ENCODE data around the gene HPS4. TPM values are rescaled to one million over a fixed set of nuclear protein-coding genes. Genes with fewer than 3 reads are reported as not detected.
A peak's percentile ranks its signal among the peaks of the same experiment; 100 is the strongest.
"Not testable (repeated sequence)": the region's sequence is repeated elsewhere in the genome, so short reads cannot be mapped to it uniquely, and the experiment has no call there.

The HPS4 gene
- total RNA-seq, result 49.8 TPM

- DNase-seq (ENCODE audit: low spot score), result peak; percentile 91
These were observed at the start of gene HPS4, which contains the start of gene SRRD for GRCh38 chr22:26483439-26484359. Gene HPS4 (minus strand): TSS chr22:26483783. CDS start chr22:26481762, 2,021 bp downstream. Gene SRRD (plus strand): TSS chr22:26483877. CDS start chr22:26483891, 14 bp downstream.

DNA sequence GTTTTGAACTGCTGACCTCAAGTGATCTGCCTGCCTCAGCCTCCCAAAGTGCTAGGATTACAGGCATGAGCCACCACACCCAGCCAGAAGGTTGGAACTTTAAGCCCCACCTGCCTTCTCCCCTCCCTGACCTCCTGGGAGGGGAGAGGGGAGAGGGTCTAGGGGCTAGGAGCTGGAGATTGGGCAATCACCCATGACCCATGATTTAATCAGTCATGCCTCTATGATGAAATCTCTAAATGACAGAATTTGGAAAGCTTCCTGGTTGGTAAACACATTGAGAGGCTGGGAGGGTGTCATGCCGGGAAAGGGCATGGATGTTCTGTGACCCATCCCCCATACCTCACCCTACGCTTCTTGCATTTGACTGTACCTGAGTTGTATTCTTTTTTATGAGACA lies 45.8 kb upstream of the HPS4 start:
- DNase-seq (ENCODE audit: low spot score), result peak; percentile 53

DNA sequence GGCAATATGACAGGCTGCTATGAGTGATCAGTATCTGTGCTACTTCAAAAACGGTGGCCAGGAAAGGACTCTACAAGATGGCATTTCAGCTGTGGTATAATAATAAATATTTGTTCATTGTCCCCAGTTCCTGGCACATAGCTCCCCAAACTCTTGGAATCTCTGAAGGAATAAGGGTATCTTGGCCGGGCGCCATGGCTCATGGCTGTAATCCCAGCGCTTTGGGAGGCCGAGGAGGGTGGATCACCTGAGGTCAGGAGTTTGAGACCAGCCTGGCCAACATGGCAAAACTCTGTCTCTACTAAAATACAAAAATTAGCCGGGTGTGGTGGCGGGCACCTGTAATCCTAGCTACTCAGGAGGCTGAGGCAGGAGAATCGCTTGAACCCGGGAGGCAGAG lies 44.9 kb upstream of the HPS4 start:
- DNase-seq (ENCODE audit: low spot score), result not testable (repeated sequence)

- no peak for DNase-seq (ENCODE audit: low spot score)
These were observed 44.2 kb upstream of the HPS4 start for GRCh38 chr22:26527574-26528465.

GRCh38 chr22:26527167-26527566 lies 43.6 kb upstream of the HPS4 start:
- no peak for DNase-seq (ENCODE audit: low spot score)

DNA sequence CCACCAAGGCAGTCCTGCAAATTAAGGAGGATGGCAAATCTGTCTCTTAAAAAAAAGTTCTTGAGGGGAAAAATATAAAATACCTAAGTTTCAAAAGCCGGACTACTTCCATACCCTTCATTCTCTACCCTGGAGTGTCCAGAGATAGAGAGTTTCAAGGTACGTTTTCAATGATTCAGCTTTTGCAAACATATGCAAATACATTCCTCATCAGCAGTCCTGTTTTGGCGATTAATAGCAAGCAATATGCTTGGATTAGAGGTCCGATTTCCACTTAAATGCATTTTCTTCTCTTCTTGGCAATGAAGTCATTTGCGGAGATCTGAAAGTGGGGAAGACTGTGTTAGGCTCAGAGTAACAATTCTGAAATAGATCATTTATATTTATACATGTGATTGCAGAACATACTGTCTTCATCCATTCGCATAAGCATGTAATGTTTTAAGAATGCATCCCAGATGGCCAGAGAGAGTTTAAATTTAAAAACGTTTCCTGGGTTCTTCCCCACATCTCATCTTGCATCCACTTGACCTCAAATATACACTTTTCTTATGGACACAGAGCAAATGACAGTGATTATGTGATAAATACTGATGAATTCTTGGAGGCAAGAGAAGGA lies 42.5 kb upstream of the HPS4 start:
- no peak for DNase-seq (ENCODE audit: low spot score)

DNA sequence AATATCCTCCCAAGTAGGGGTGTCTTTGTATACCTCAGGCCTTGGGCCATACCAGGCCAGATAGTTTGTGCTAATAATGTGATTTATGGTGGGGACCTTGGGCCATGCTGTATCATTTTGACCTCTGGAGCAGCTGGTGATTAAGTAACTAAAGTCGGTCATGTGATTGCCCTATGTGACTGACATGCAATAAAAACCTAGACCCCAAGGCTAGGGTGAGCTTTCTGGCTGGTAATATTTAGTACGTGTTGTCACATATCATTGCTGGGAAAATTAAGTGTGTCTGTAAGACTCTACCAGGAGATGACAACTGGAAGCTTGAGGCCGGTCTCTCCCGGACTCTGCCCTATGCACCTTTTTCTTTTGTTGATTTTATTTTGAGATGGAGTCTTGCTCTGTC lies 41.3 kb upstream of the HPS4 start:
- DNase-seq (ENCODE audit: low spot score), result no peak

GRCh38 chr22:26522592-26522991 lies 39.0 kb upstream of the HPS4 start:
- DNase-seq (ENCODE audit: low spot score), result no peak

GRCh38 chr22:26522012-26522411 lies 38.4 kb upstream of the HPS4 start:
- DNase-seq (ENCODE audit: low spot score), result no peak

DNA sequence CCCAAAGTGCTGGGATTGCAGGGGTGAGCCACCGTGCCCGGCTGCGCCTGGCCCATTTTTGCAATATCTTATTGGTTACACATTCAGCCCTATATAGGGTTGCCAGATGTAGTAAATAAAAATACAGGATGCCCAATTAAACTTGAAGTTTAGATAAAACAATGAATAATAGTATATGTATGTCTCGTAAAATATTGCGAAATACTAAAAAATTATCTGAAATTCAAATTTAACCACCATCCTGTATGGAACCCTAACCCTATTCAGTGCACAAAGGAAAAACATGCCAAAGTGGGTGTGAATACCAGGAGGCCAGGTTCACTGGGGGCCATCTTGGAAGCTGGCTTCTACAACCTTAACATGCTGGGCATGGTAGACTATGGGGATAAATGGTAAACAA lies 33.8 kb upstream of the HPS4 start:
- DNase-seq (ENCODE audit: low spot score), result no peak

GRCh38 chr22:26516503-26516902 lies 32.9 kb upstream of the HPS4 start:
- no peak for DNase-seq (ENCODE audit: low spot score)

- DNase-seq (ENCODE audit: low spot score), result no peak
These were observed 32.3 kb upstream of the HPS4 start for GRCh38 chr22:26515931-26516330.

DNA sequence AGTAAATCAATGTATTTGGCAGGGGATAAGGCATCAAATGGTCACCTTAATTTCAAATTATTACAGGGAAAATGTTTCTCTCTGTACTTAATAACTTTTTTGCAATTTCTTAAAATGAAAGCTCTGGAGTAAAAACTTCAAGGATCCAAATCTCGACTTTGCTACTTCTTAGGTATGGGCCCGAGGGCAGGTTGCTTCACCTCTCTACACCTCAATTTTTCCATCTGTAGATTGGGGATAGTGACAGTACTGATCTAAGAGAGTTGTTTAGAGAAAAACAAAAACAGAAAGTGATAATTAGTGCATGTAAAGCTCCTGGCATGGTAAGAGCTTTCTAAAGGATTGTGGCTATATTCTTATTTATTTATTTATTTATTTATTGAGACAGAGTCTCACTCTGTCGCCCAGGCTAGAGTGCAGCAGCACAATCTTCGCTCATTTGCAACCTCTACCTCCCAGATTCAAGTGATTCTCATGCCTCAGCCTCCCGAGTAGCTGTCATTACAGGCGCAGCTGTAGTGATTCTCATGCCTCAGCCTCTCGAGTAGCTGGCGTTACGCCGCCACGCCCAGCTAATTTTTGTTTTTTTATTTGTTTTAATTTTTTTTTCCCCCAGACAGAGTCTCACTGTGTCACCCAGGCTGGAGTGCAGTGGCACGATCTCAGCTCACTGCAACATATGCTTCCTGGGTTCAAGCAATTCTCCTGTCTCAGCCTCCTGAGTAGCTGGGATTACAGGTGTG lies 31.0 kb upstream of the HPS4 start:
- no peak for DNase-seq (ENCODE audit: low spot score)

GRCh38 chr22:26513838-26514237 lies 30.3 kb upstream of the HPS4 start:
- no peak for DNase-seq (ENCODE audit: low spot score)

GRCh38 chr22:26512149-26512793 lies 28.7 kb upstream of the HPS4 start, which contains the start of gene TFIP11:
Gene TFIP11 (minus strand): TSS chr22:26512473. CDS start chr22:26510272, 2,201 bp downstream.
- peak; percentile 94 for DNase-seq (ENCODE audit: low spot score)

DNA sequence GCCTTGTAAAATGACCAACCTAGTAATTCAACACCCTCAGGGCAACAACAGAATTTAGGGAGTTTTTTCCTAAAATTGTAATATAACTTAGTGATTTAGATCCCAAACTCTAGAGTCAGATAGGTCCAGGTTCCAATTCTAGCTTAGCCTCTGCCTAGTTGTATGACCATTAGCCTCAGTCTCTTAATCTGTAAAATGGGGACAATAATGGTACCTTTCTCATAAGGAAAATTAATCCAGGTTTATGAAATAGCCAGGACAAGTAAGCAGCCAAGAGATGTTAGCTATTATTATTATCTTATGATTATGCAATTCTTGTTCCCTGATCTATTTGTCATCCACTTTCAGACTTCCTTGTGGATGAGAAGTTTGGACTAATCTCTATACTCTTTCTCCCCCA lies 24.6 kb upstream of the HPS4 start:
- DNase-seq (ENCODE audit: low spot score), result no peak

DNA sequence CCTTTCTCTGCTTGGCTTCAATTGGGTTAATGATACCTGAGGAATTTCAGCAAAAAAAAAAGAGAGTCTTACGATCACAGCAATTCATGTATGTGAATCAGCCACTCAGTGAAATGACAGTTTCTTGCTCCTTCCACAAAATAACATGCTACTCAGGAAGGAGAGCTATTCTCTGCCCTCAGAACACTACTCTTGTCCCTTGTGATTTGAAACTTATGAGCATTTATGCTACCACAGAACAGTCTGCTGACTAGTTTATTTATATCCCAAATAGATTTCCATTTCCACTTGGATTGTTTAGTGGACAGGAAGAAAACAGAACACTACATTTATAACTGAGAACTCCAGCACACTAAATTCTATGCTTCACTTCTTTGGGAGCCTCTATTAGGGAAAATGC lies 20.2 kb upstream of the HPS4 start:
- no peak for DNase-seq (ENCODE audit: low spot score)

GRCh38 chr22:26502688-26503561 lies 19.3 kb upstream of the HPS4 start:
- no peak for DNase-seq (ENCODE audit: low spot score)

DNA sequence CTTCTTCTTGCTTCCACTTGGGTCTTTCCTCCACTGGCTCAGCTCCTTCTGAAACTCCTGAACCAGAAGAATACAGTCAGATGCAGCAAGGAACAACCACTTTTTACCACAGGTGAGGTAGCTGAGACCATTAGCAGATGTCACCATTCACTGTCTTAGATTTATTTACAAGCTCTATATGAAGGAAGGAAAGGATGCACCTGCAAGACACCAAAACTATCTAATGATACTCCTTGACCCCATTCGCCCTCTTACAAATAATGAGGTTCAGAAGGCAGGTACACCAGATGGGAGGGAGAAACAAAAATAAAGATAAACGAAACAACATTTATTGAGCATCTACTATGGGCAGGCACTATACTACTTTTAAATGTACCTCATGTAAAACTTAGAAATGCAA lies 18.4 kb upstream of the HPS4 start:
- no peak for DNase-seq (ENCODE audit: low spot score)

Data from ureter (tissue), 1 donor.